Endometrium (tissue), 2 donors: ENCODE measurements around the gene GNAL.
"Not testable (repeated sequence)": the region's sequence is repeated elsewhere in the genome, so short reads cannot be mapped to it uniquely, and the experiment has no call there.

Source experiments
- FAIRE-seq: peaks from 2 replicates; lab custom pipeline; 2012; peaks lifted over from hg19 to GRCh38; lab: Jason Lieb, UNC
- donor health status: control.
- donor health status: control.

The GNAL gene

GRCh38 chr18:11688972-11689668 lies at the start of gene GNAL:
TSS of gene GNAL (plus strand) at chr18:11689264. CDS start at chr18:11689564, 300 bp downstream.
- FAIRE-seq, result no peak

GRCh38 chr18:11647310-11647709 lies 41.8 kb upstream of the GNAL start:
- FAIRE-seq, result not testable (repeated sequence)

GRCh38 chr18:11647804-11648203 lies 41.3 kb upstream of the GNAL start:
- not testable (repeated sequence) for FAIRE-seq

- no peak for FAIRE-seq
Observed at GRCh38 chr18:11649839-11650238, 39.2 kb upstream of the GNAL start.

GRCh38 chr18:11651899-11652298 lies 37.2 kb upstream of the GNAL start:
- no peak for FAIRE-seq

- FAIRE-seq, result no peak
Observed at GRCh38 chr18:11653521-11653920, 35.5 kb upstream of the GNAL start.

- no peak for FAIRE-seq
Observed at GRCh38 chr18:11654736-11655605, 34.1 kb upstream of the GNAL start.

- no peak for FAIRE-seq
Observed at GRCh38 chr18:11655606-11655932, 33.5 kb upstream of the GNAL start.

GRCh38 chr18:11657152-11657551 lies 31.9 kb upstream of the GNAL start:
- FAIRE-seq, result no peak

- FAIRE-seq, result no peak
Observed at GRCh38 chr18:11657554-11657953, 31.5 kb upstream of the GNAL start.

- FAIRE-seq, result no peak
Observed at GRCh38 chr18:11658019-11658418, 31.0 kb upstream of the GNAL start.

GRCh38 chr18:11658989-11659388 lies 30.1 kb upstream of the GNAL start:
- FAIRE-seq, result no peak

GRCh38 chr18:11660691-11661090 lies 28.4 kb upstream of the GNAL start:
- FAIRE-seq, result no peak

GRCh38 chr18:11661430-11661829 lies 27.6 kb upstream of the GNAL start:
- FAIRE-seq, result no peak

- FAIRE-seq, result no peak
Observed at GRCh38 chr18:11663439-11664029, 25.5 kb upstream of the GNAL start.

GRCh38 chr18:11664286-11664685 lies 24.8 kb upstream of the GNAL start:
- FAIRE-seq, result no peak

GRCh38 chr18:11665146-11665545 lies 23.9 kb upstream of the GNAL start:
- FAIRE-seq, result no peak

- no peak for FAIRE-seq
Observed at GRCh38 chr18:11665587-11665986, 23.5 kb upstream of the GNAL start.

- no peak for FAIRE-seq
Observed at GRCh38 chr18:11666176-11666575, 22.9 kb upstream of the GNAL start.

GRCh38 chr18:11666831-11667230 lies 22.2 kb upstream of the GNAL start:
- no peak for FAIRE-seq

- FAIRE-seq, result no peak
Observed at GRCh38 chr18:11667578-11667977, 21.5 kb upstream of the GNAL start.

GRCh38 chr18:11668441-11669169 lies 20.5 kb upstream of the GNAL start:
- no peak for FAIRE-seq
